ENCODE results near the gene FREM1. TPM values are rescaled to one million over a fixed set of nuclear protein-coding genes. Genes with fewer than 3 reads are reported as not detected.

FREM1 gene
- total and polyA plus RNA-seq, 2 of the 13 experiments (the other 11 are each of a cell fraction or from before 2014, with no cell fraction given) = 64.3 to 202 TPM

- no peak for TF ChIP-seq ZNF362 (CRISPR knock-in tag; IDR thresholded peaks at IDR 0.05; ENCODE audit: borderline replicate concordance)
- TF ChIP-seq HCFC1 (IDR thresholded peaks at IDR 0.05; ENCODE audit: low read depth, low read length) = no peak
- TF ChIP-seq KDM6A (CRISPR knock-in tag; IDR thresholded peaks at IDR 0.05; ENCODE audit: low read depth) = no peak
- no peak for TF ChIP-seq SMARCE1 (IDR thresholded peaks at IDR 0.05; ENCODE audit: borderline replicate concordance)
- peak; percentile 45 for TF ChIP-seq HNF4A (CRISPR knock-in tag; IDR thresholded peaks at IDR 0.05)
- no peak for TF ChIP-seq ZNF670 (CRISPR knock-in tag; IDR thresholded peaks at IDR 0.05; ENCODE audit: borderline replicate concordance)
- TF ChIP-seq SP140L (CRISPR knock-in tag; IDR thresholded peaks at IDR 0.05; ENCODE audit: borderline replicate concordance) = no peak
- TF ChIP-seq ZNF292 (CRISPR knock-in tag; IDR thresholded peaks at IDR 0.05; ENCODE audit: borderline replicate concordance, low read depth) = peak; percentile 26; the same call in 1 of the 2 replicates
- TF ChIP-seq ZBTB20 (CRISPR knock-in tag; IDR thresholded peaks at IDR 0.05; ENCODE audit: borderline replicate concordance, low read depth) = no peak
- TF ChIP-seq ZBTB10 (CRISPR knock-in tag; IDR thresholded peaks at IDR 0.05; ENCODE audit: borderline replicate concordance) = no peak
- TF ChIP-seq KDM5A (IDR thresholded peaks at IDR 0.05; ENCODE audit: borderline replicate concordance, low read length) = no peak
- TF ChIP-seq ZNF552 (CRISPR knock-in tag; IDR thresholded peaks at IDR 0.05; ENCODE audit: borderline replicate concordance) = no peak
- no peak for TF ChIP-seq ZEB1 (IDR thresholded peaks at IDR 0.05; ENCODE audit: insufficient replicate concordance, low read depth)
- no peak for TF ChIP-seq STAT6 (CRISPR knock-in tag; IDR thresholded peaks at IDR 0.05; ENCODE audit: borderline replicate concordance)
- TF ChIP-seq RELA (CRISPR knock-in tag; IDR thresholded peaks at IDR 0.05) = no peak
- no peak for TF ChIP-seq ESRRA (CRISPR knock-in tag; IDR thresholded peaks at IDR 0.05; ENCODE audit: low read depth)
- no peak for TF ChIP-seq PBX2 (CRISPR knock-in tag; IDR thresholded peaks at IDR 0.05)
- TF ChIP-seq KLF9 (CRISPR knock-in tag; IDR thresholded peaks at IDR 0.05; ENCODE audit: low read depth) = no peak
- TF ChIP-seq MTF2 (CRISPR knock-in tag; IDR thresholded peaks at IDR 0.05; ENCODE audit: borderline replicate concordance) = no peak
- no peak for TF ChIP-seq ZNF607 (CRISPR knock-in tag; IDR thresholded peaks at IDR 0.05; ENCODE audit: borderline replicate concordance)
Observed at GRCh38 chr9:14899815-14900193, 10.4 kb downstream of the FREM1 start (continued).
